ENCODE data around the gene INPP5A. TPM values are rescaled to one million over a fixed set of nuclear protein-coding genes. Genes with fewer than 3 reads are reported as not detected.

Gene INPP5A
- total RNA-seq, 1 donor from 2014 or later = 36.4 TPM

DNA sequence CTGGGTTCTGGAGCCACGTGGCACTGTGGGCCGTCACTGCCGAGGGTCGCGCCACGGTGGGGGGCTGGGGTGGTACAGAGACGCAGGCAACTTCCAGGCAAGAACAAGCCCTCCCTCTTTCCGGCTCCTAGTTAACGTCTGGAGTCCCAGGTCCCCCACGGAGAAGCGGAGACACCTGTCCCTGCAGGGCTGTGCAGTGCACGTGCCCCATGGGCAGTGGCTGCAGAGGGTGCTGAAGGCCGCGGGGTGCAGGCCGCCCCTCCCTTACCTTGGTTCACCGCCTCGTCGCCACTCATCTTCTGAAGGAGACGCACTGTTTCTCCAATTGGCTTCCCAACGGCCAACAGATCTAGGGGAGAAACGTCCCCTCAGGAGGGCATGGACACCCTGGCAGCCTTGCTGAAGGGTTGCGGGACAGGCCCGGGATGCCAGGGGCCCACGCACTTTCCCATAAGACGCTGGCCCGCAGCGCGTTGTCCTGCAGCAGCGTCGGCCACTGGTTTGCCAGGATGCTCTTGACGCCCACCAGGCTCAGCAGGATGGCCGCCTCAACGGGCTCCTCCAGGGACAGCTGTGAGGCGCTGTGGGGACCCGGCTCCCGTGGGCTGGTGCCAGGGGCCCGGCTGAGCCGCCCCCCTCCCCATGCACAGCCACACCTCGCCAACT lies 272.7 kb downstream of the INPP5A start:
- no peaks in the 10 kb centered on the region for H3K36me3 Mint-ChIP-seq (ENCODE audit: unreplicated experiment)
- H3K27me3 Mint-ChIP-seq (ENCODE audit: unreplicated experiment) = peaks cover 6% of the 10 kb centered on the region
- TF ChIP-seq, protein P1, sequence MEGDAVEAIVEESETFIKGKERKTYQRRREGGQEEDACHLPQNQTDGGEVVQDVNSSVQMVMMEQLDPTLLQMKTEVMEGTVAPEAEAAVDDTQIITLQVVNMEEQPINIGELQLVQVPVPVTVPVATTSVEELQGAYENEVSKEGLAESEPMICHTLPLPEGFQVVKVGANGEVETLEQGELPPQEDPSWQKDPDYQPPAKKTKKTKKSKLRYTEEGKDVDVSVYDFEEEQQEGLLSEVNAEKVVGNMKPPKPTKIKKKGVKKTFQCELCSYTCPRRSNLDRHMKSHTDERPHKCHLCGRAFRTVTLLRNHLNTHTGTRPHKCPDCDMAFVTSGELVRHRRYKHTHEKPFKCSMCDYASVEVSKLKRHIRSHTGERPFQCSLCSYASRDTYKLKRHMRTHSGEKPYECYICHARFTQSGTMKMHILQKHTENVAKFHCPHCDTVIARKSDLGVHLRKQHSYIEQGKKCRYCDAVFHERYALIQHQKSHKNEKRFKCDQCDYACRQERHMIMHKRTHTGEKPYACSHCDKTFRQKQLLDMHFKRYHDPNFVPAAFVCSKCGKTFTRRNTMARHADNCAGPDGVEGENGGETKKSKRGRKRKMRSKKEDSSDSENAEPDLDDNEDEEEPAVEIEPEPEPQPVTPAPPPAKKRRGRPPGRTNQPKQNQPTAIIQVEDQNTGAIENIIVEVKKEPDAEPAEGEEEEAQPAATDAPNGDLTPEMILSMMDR (IDR thresholded peaks at IDR 0.05) = no peak
- no peaks in the 10 kb centered on the region for H3K9me3 Mint-ChIP-seq (ENCODE audit: unreplicated experiment)
- H3K4me1 Mint-ChIP-seq (ENCODE audit: unreplicated experiment) = no peaks in the 10 kb centered on the region
- no peak overlapping the region for H3K4me3 Mint-ChIP-seq (ENCODE audit: unreplicated experiment)
- H3K27ac Mint-ChIP-seq (ENCODE audit: unreplicated experiment) = no peak overlapping the region
- DNase-seq (ENCODE audit: extremely low spot score, unreplicated experiment) = no peak

DNA sequence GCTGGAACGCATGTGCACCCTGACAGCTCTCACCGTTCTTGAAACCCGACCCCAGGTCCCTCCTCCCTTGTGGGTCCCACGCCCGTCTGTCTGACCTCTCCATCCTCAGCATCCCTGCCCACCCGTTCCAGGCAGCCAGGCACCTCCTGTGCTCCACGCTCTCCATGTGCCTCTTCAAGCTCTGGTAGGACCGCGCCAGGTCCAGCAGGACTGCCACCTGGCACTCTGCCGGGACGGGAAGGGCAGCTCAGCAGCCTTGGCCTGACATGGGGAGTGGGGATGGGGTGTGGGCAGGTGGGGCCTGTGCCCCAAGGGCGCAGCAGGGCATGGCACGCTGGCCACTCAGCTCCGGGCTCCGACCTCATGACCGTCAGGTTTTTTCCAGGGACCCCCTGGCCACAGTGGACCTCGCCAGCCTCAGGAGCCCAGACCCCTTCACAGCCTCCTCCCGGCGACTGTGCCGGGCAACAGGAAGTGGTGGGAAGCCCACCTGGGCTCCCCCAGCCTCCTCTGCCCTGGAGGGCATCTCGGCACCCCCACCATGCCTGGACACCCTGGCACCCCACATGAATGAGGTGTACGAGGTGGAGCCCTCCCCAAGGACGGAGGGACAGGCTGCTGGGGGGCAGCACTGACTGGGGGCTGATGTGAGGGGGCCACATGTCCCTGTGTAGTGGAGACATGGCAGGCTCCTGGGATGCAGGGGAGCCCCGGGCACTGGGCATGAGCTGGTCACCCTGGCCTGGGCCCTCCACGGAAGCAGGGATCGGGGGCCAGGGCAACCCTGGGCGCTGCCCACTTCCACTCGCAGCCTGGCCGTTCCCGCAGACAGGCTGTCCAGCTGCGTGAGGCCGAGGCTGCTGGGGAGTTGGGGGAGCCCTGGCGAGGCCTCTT lies 273.5 kb downstream of the INPP5A start:
- DNase-seq (ENCODE audit: extremely low spot score, unreplicated experiment) = no peak
- Mint-ChIP-seq H3K27ac (ENCODE audit: unreplicated experiment) (no peak overlapping the region), H3K9me3 (ENCODE audit: unreplicated experiment) (no peaks in the 10 kb centered on the region), H3K27me3 (ENCODE audit: unreplicated experiment) (peaks cover 11% of the 10 kb centered on the region), H3K4me1 (ENCODE audit: unreplicated experiment) (no peaks in the 10 kb centered on the region), H3K36me3 (ENCODE audit: unreplicated experiment) (no peaks in the 10 kb centered on the region), H3K4me3 (ENCODE audit: unreplicated experiment) (no peak overlapping the region)
- TF ChIP-seq, protein P1 (IDR thresholded peaks at IDR 0.05) = no peak

- no peaks in the 10 kb centered on the region for H3K9me3 Mint-ChIP-seq (ENCODE audit: unreplicated experiment)
- no peaks in the 10 kb centered on the region for H3K36me3 Mint-ChIP-seq (ENCODE audit: unreplicated experiment)
- H3K4me1 Mint-ChIP-seq (ENCODE audit: unreplicated experiment) = no peaks in the 10 kb centered on the region
- H3K27me3 Mint-ChIP-seq (ENCODE audit: unreplicated experiment) = peaks cover 16% of the 10 kb centered on the region
- H3K27ac Mint-ChIP-seq (ENCODE audit: unreplicated experiment) = no peak overlapping the region
- TF ChIP-seq, protein P1 (IDR thresholded peaks at IDR 0.05) = no peak
- H3K4me3 Mint-ChIP-seq (ENCODE audit: unreplicated experiment) = no peak overlapping the region
- no peak for DNase-seq (ENCODE audit: extremely low spot score, unreplicated experiment)
These were observed 274.4 kb downstream of the INPP5A start for GRCh38 chr10:132811891-132812481.

DNA sequence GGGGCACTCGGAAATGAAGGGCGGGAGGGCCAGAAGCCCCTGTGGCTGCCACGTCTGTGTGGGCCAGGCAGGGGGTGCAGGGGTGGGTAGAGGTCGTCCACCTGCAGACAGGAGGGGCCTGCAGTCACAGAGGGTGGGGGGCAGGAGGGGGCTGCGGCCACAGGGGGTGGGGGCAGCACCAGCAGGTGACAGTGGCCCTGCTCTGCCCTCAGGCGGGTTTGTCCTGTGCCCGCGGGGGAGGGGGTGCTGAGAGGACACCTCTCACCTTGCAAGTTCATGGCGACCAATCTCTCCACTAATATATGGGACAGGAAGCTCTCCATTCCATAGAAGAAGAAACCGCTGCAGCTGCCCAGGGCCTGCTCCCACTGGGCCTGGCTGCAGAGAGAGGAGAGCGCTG lies 274.9 kb downstream of the INPP5A start:
- TF ChIP-seq, protein P1 (IDR thresholded peaks at IDR 0.05) = no peak
- no peaks in the 10 kb centered on the region for H3K4me1 Mint-ChIP-seq (ENCODE audit: unreplicated experiment)
- no peak overlapping the region for H3K27ac Mint-ChIP-seq (ENCODE audit: unreplicated experiment)
- DNase-seq (ENCODE audit: extremely low spot score, unreplicated experiment) = no peak
- H3K9me3 Mint-ChIP-seq (ENCODE audit: unreplicated experiment) = no peaks in the 10 kb centered on the region
- no peaks in the 10 kb centered on the region for H3K36me3 Mint-ChIP-seq (ENCODE audit: unreplicated experiment)
- peaks cover 21% of the 10 kb centered on the region for H3K27me3 Mint-ChIP-seq (ENCODE audit: unreplicated experiment)
- no peak overlapping the region for H3K4me3 Mint-ChIP-seq (ENCODE audit: unreplicated experiment)

GRCh38 chr10:132813001-132813401 lies 275.4 kb downstream of the INPP5A start:
- Mint-ChIP-seq H3K9me3 (ENCODE audit: unreplicated experiment) (no peaks in the 10 kb centered on the region), H3K36me3 (ENCODE audit: unreplicated experiment) (no peaks in the 10 kb centered on the region), H3K27ac (ENCODE audit: unreplicated experiment) (no peak overlapping the region), H3K4me3 (ENCODE audit: unreplicated experiment) (no peak overlapping the region), H3K4me1 (ENCODE audit: unreplicated experiment) (no peaks in the 10 kb centered on the region), H3K27me3 (ENCODE audit: unreplicated experiment) (peaks cover 21% of the 10 kb centered on the region)
- no peak for DNase-seq (ENCODE audit: extremely low spot score, unreplicated experiment)
- TF ChIP-seq, protein P1 (IDR thresholded peaks at IDR 0.05) = no peak

All from osteocyte (in vitro differentiated cells).